BLaER1 treated with 17β-estradiol and CSF1 and Interleukin-3, amounts not matched to agents 10 nM and 100 nM (cell line): ENCODE data around the gene MTHFD1L.

Experiments
- H3K27ac ChIP-seq, 11 experiments: shearing (Covaris generic); formaldehyde crosslinking; 2 replicates each; pipeline ENCODE4 v1.8.1; 2022
- H3K27me3 ChIP-seq, 11 experiments: shearing (Covaris generic); formaldehyde crosslinking; 2 replicates each; pipeline ENCODE4 v1.8.1; 2022
- H3K36me3 ChIP-seq, 11 experiments: shearing (Covaris generic); formaldehyde crosslinking; 2 replicates each; pipeline ENCODE4 v1.8.1; 2022
- H3K4me1 ChIP-seq, 10 experiments: shearing (Covaris generic); formaldehyde crosslinking; 2 replicates each; pipeline ENCODE4 v1.8.1; 2022
- H3K4me2 ChIP-seq, 11 experiments: shearing (Covaris generic); formaldehyde crosslinking; 2 replicates each; pipeline ENCODE4 v1.8.1; 2022
- H3K4me3 ChIP-seq, 10 experiments: shearing (Covaris generic); formaldehyde crosslinking; 2 replicates each; pipeline ENCODE4 v1.8.1; 2022
- H3K9ac ChIP-seq, 11 experiments: shearing (Covaris generic); formaldehyde crosslinking; 2 replicates each; pipeline ENCODE4 v1.8.1; 2022
- H3K9me3 ChIP-seq, 11 experiments: shearing (Covaris generic); formaldehyde crosslinking; replicated peaks in 1 of 11; 2 replicates each; pipeline ENCODE4 v1.8.1; 2022
- H4K20me1 ChIP-seq, 11 experiments: shearing (Covaris generic); formaldehyde crosslinking; 2 replicates each; pipeline ENCODE4 v1.8.1; 2022
- Cebpa-rat ChIP-seq, 11 experiments: shearing (Covaris generic); IDR thresholded peaks; 2 replicates each; pipeline ENCODE4 v1.8.1; 2022

MTHFD1L gene

DNA sequence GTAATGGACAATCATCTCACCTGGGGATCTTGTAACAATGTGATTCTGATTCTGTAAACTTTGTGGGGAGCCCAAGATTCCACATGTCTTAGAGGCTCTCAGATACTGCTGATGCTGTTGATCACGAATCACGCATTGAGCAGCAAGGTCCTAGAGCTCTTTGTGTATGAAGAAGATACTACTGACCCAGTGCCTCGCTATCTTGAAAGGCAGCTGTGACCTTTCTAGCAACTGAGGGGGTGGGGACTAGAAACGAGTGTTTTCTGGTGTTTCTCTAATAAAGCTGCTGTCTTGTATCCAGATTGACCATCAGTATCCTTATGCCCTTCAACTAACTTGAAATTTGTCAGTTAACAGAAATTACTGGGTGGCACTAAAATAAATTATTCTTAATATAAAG lies 142.9 kb downstream of the MTHFD1L start:
- Histone ChIP-seq H3K9ac (no peak overlapping the region), H3K27me3 (no peaks in the 10 kb centered on the region), H3K4me2 (no peak overlapping the region), H3K36me3 (peaks cover 20 to 70% (median 56%) of the 10 kb centered on the region in 11 experiments; a peak in 21 of 22 replicates), H4K20me1 (peaks cover 0 to 12% (median 0%) of the 10 kb centered on the region in 11 experiments; a peak in 1 of 22 replicates), H3K4me3 (no peak overlapping the region), H3K9me3 (no peaks in the 10 kb centered on the region), H3K27ac (no peak overlapping the region), H3K4me1 (peaks cover 4 to 59% (median 37%) of the 10 kb centered on the region in 10 experiments; a peak in 17 of 20 replicates)
- no peak for TF ChIP-seq Cebpa-rat (IDR thresholded peaks at IDR 0.05)

DNA sequence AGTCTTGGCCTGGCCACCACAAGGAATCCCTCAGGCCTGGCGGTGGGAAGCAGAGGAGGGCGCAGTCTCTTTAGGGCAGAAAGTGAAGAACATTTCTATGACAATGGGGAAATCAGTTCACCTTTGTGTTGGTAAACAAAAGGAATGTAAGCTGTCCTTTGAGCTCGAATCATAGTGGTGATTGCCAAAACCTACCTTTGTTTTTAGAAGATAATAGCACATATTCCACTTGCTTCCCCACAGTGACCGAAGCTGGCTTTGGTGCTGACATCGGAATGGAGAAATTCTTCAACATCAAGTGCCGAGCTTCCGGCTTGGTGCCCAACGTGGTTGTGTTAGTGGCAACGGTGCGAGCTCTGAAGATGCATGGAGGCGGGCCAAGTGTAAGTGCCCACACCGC lies 144.1 kb downstream of the MTHFD1L start:
- H3K4me3 ChIP-seq, result no peak overlapping the region
- no peaks in the 10 kb centered on the region for H3K27me3 ChIP-seq
- no peak overlapping the region for H3K9ac ChIP-seq
- H3K4me2 ChIP-seq, result no peak overlapping the region
- H3K9me3 ChIP-seq, result no peaks in the 10 kb centered on the region
- peaks cover 3 to 50% (median 27%) of the 10 kb centered on the region in 10 experiments; a peak in 19 of 20 replicates for H3K4me1 ChIP-seq
- peaks cover 0 to 23% (median 0%) of the 10 kb centered on the region in 11 experiments; a peak in 3 of 22 replicates for H4K20me1 ChIP-seq
- H3K27ac ChIP-seq, result no peak overlapping the region
- TF ChIP-seq Cebpa-rat (IDR thresholded peaks at IDR 0.05), result no peak
- peaks cover 28 to 79% (median 66%) of the 10 kb centered on the region in 11 experiments; a peak in 21 of 22 replicates for H3K36me3 ChIP-seq

DNA sequence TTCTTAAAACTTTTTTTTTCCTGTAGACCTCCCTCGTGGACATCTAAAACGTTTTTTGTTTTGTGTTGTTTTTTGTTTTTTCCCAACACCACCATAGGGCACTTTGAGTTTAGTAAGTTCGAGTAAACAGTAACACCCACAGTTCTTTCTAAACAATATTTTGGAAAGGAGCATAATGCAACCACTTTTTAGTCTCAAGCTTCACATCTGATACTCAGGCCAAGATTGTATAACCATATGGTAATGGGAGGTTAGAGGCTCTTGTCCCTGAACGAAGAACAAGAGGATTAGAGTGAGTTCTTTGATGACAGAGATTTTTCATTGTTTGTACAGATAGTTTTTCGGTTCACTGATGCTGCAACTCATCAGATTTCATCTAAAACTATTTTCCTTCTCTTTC lies 144.6 kb downstream of the MTHFD1L start:
- H3K4me3 ChIP-seq, result no peak overlapping the region
- H3K4me2 ChIP-seq, result no peak overlapping the region
- H3K9ac ChIP-seq, result no peak overlapping the region
- peaks cover 7 to 45% (median 24%) of the 10 kb centered on the region in 10 experiments; a peak in 18 of 20 replicates for H3K4me1 ChIP-seq
- H4K20me1 ChIP-seq, result peaks cover 0 to 26% (median 0%) of the 10 kb centered on the region in 11 experiments; a peak in 3 of 22 replicates
- no peak for TF ChIP-seq Cebpa-rat (IDR thresholded peaks at IDR 0.05)
- no peaks in the 10 kb centered on the region for H3K27me3 ChIP-seq
- peaks cover 32 to 84% (median 71%) of the 10 kb centered on the region in 11 experiments; a peak in 21 of 22 replicates for H3K36me3 ChIP-seq
- no peak overlapping the region for H3K27ac ChIP-seq
- no peaks in the 10 kb centered on the region for H3K9me3 ChIP-seq

DNA sequence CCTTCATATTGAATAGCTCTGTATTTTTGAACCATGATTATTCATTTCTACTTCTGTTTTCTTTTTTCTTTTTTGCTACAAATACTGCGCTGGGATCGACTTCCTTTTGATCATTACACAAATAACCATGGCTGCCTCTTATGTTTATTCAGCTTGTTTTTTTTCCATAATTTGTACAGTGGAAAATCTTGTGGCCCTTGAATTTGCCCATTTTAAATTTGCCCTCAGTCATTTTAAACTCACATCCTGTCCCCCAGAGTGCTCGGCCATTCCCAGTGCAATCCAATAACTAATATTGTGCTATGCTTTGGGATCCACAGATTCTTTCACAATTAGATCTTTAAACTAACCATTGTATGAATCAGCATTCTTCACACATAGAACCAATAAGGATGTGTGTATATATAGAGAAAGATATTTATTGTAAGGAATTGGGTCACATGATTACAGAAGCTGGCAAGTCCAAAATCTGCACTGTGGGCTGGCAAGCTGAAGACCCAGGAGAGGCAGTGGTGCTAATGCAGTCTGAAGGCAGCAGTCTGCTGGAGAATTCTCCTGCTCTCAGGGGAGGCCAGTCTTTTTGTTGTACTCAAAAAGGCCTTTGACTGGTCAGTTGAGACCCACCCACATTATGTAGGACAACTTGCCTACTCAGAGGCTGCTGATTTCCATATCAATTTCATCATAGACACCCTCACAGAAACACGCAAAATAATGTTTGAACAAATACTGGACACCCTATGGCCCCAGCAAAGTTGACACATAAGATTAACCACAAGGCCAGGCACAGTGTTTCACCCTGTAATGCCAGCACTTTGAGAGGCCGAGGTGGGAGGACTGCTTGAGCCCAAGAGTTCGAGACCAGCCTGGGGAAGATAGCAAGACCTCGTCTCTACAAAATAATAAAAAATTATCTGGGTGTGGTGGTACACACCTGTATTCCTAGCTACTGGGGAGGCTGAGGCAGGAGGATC lies 147.1 kb downstream of the MTHFD1L start:
- Histone ChIP-seq H4K20me1 (peaks cover 0 to 22% (median 0%) of the 10 kb centered on the region in 11 experiments; a peak in 3 of 22 replicates), H3K27me3 (no peaks in the 10 kb centered on the region), H3K4me2 (peak overlapping the region in 1 of 11 experiments; percentile 2; a peak in 1 of 22 replicates), H3K4me3 (no peak overlapping the region), H3K9me3 (no peaks in the 10 kb centered on the region), H3K4me1 (peaks cover 0 to 20% (median 7%) of the 10 kb centered on the region in 10 experiments; a peak in 11 of 20 replicates), H3K27ac (peak overlapping the region in 1 of 11 experiments; percentile 9; a peak in 1 of 22 replicates), H3K9ac (no peak overlapping the region), H3K36me3 (peaks cover 57 to 100% (median 85%) of the 10 kb centered on the region in 11 experiments)
- no peak for TF ChIP-seq Cebpa-rat (IDR thresholded peaks at IDR 0.05)

DNA sequence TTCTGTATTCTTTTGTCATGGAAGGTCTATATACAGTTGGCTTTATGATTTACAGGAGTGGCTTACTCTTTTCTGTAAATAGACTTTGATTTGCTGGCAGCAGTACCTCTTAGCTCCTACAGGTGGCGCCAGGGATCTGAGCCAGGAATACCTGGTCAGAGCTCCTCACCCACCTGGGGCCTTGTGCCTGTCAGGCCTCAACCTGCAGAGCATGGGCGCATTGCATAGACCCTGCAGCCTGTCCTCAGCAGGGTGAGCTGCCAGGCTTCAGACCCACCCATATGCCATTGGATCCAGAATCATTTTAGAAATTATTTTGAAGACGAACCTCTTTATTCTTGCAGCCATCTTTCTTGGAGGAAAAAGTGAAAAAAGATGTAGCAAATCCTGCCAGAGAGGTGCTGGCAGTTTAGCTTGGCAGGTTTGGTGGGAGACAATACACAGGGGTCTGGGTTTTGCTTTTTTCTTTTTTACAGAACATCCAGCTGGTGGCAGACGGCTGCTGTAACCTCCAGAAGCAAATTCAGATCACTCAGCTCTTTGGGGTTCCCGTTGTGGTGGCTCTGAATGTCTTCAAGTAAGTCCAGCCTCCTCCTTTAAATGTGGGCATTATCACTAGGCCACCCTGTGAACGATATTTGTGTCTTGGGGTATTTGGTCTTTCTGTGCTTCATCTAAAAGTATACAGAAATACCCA lies 149.1 kb downstream of the MTHFD1L start:
- peaks cover 73 to 100% (median 93%) of the 10 kb centered on the region in 11 experiments for H3K36me3 ChIP-seq
- no peak overlapping the region for H3K27ac ChIP-seq
- H3K4me2 ChIP-seq, result peak overlapping the region in 2 of 11 experiments; percentile 1; a peak in 2 of 22 replicates
- H3K9me3 ChIP-seq, result no peaks in the 10 kb centered on the region
- H3K27me3 ChIP-seq, result no peaks in the 10 kb centered on the region
- H3K4me3 ChIP-seq, result no peak overlapping the region
- no peak overlapping the region for H3K9ac ChIP-seq
- peaks cover 0 to 23% (median 0%) of the 10 kb centered on the region in 11 experiments; a peak in 3 of 22 replicates for H4K20me1 ChIP-seq
- H3K4me1 ChIP-seq, result peaks cover 0 to 20% (median 7%) of the 10 kb centered on the region in 10 experiments; a peak in 11 of 20 replicates
- TF ChIP-seq Cebpa-rat (IDR thresholded peaks at IDR 0.05), result no peak

GRCh38 chr6:151015101-151015700 lies 149.7 kb downstream of the MTHFD1L start:
- Histone ChIP-seq H3K9ac (no peak overlapping the region), H4K20me1 (peaks cover 0 to 30% (median 0%) of the 10 kb centered on the region in 11 experiments; a peak in 3 of 22 replicates), H3K36me3 (peaks cover 72 to 100% (median 94%) of the 10 kb centered on the region in 11 experiments), H3K9me3 (no peaks in the 10 kb centered on the region), H3K4me1 (peaks cover 0 to 20% (median 7%) of the 10 kb centered on the region in 10 experiments; a peak in 11 of 20 replicates), H3K27ac (no peak overlapping the region), H3K4me3 (no peak overlapping the region), H3K27me3 (no peaks in the 10 kb centered on the region), H3K4me2 (peak overlapping the region in 1 of 11 experiments; percentile 1; a peak in 2 of 22 replicates)
- no peak for TF ChIP-seq Cebpa-rat (IDR thresholded peaks at IDR 0.05)

- Histone ChIP-seq H3K4me1 (peaks cover 4 to 27% (median 9%) of the 10 kb centered on the region in 10 experiments; a peak in 16 of 20 replicates), H3K4me3 (no peak overlapping the region), H3K4me2 (no peak overlapping the region), H3K9me3 (no peaks in the 10 kb centered on the region), H3K36me3 (peaks cover 72 to 100% (median 96%) of the 10 kb centered on the region in 11 experiments), H3K27me3 (no peaks in the 10 kb centered on the region), H3K9ac (no peak overlapping the region), H3K27ac (no peak overlapping the region), H4K20me1 (peaks cover 0 to 36% (median 0%) of the 10 kb centered on the region in 11 experiments; a peak in 3 of 22 replicates)
- no peak for TF ChIP-seq Cebpa-rat (IDR thresholded peaks at IDR 0.05)
These were observed 150.6 kb downstream of the MTHFD1L start for GRCh38 chr6:151016107-151016506.

GRCh38 chr6:151018046-151018445 lies 152.5 kb downstream of the MTHFD1L start:
- no peak overlapping the region for H3K27ac ChIP-seq
- H3K4me1 ChIP-seq, result peaks cover 15 to 35% (median 24%) of the 10 kb centered on the region in 10 experiments
- peaks cover 0 to 41% (median 0%) of the 10 kb centered on the region in 11 experiments; a peak in 3 of 22 replicates for H4K20me1 ChIP-seq
- no peak overlapping the region for H3K9ac ChIP-seq
- no peak overlapping the region for H3K4me3 ChIP-seq
- peaks cover 67 to 100% (median 97%) of the 10 kb centered on the region in 11 experiments for H3K36me3 ChIP-seq
- no peaks in the 10 kb centered on the region for H3K27me3 ChIP-seq
- H3K9me3 ChIP-seq, result no peaks in the 10 kb centered on the region
- TF ChIP-seq Cebpa-rat (IDR thresholded peaks at IDR 0.05), result no peak
- H3K4me2 ChIP-seq, result no peak overlapping the region
